Loucy (cell line): Measurements from ENCODE around the gene RB1.

Experiments
- H2AFZ ChIP-seq: fragments of 200-600 bp; sonication (generic); 2 replicates; pipeline ENCODE4 v1.6.0; 2016; ENCODE audit warnings: antibody characterized with exemption, mild to moderate bottlenecking, low read length, moderate library complexity
- H3F3A ChIP-seq: fragments of 200-600 bp; 2 replicates; pipeline ENCODE4 v1.6.0; 2016; ENCODE audit warnings: antibody characterized with exemption, low read depth, mild to moderate bottlenecking
- H3K27me3 ChIP-seq: fragments of 200-600 bp; sonication (generic); 2 replicates; pipeline ENCODE4 v1.6.1; 2014; ENCODE audit warnings: low read length, mild to moderate bottlenecking; ENCODE audit not compliant: insufficient read depth, poor library complexity, severe bottlenecking
- H3K36me3 ChIP-seq: fragments of 200-600 bp; sonication (generic); 2 replicates; pipeline ENCODE4 v1.6.1; 2016; ENCODE audit warnings: low read length; ENCODE audit not compliant: insufficient read depth
- H3K4me1 ChIP-seq: fragments of 200-600 bp; sonication (generic); 2 replicates; pipeline ENCODE4 v1.5.1; 2014; ENCODE audit warnings: low read length, mild to moderate bottlenecking; ENCODE audit not compliant: insufficient read depth, poor library complexity, severe bottlenecking
- H3K4me2 ChIP-seq: fragments of 200-600 bp; sonication (generic); 2 replicates; pipeline ENCODE4 v1.6.0; 2014; ENCODE audit warnings: antibody characterized with exemption, low read length, low read depth, mild to moderate bottlenecking; ENCODE audit not compliant: poor library complexity, severe bottlenecking
- H3K4me3 ChIP-seq: fragments of 200-600 bp; sonication (generic); 2 replicates; pipeline ENCODE4 v1.5.1; 2014; ENCODE audit warnings: low read length, mild to moderate bottlenecking, mixed read lengths; ENCODE audit not compliant: poor library complexity, severe bottlenecking
- H3K79me2 ChIP-seq: fragments of 200-600 bp; sonication (generic); 2 replicates; pipeline ENCODE4 v1.6.1; 2014; ENCODE audit warnings: low read length; ENCODE audit not compliant: insufficient read depth
- H3K9ac ChIP-seq: fragments of 200-600 bp; sonication (generic); 2 replicates; pipeline ENCODE4 v1.6.0; 2014; ENCODE audit warnings: mild to moderate bottlenecking, low read depth, low read length, moderate library complexity; ENCODE audit not compliant: poor library complexity, severe bottlenecking
- H3K9me2 ChIP-seq: fragments of 200-600 bp; sonication (generic); replicated peaks from 2 replicates; pipeline ENCODE4 v1.6.1; 2016; ENCODE audit warnings: low read depth, low read length, mixed read lengths
- H3K9me3 ChIP-seq: fragments of 200-600 bp; sonication (generic); 2 replicates; pipeline ENCODE4 v1.6.1; 2014; ENCODE audit warnings: mild to moderate bottlenecking, antibody characterized with exemption, low read length, low read depth; ENCODE audit not compliant: insufficient read depth
- H4K20me1 ChIP-seq: fragments of 200-600 bp; sonication (generic); 2 replicates; pipeline ENCODE4 v1.6.0; 2014; ENCODE audit warnings: antibody characterized with exemption, low read length, mild to moderate bottlenecking; ENCODE audit not compliant: insufficient read depth, poor library complexity, severe bottlenecking
- EZH2phosphoT487 ChIP-seq: fragments of 200-600 bp; IDR thresholded peaks from 2 replicates; pipeline ENCODE4 v1.6.1; 2018; ENCODE audit warnings: antibody characterized with exemption, mild to moderate bottlenecking, moderate library complexity, borderline replicate concordance
- TF ChIP-seq, protein P1 (sequence below): fragments of 200-600 bp; sonication (generic); conservative IDR thresholded peaks from 2 replicates; pipeline ENCODE4 v1.5.1; 2014; ENCODE audit warnings: mild to moderate bottlenecking, antibody characterized with exemption, low read length

The RB1 gene

DNA sequence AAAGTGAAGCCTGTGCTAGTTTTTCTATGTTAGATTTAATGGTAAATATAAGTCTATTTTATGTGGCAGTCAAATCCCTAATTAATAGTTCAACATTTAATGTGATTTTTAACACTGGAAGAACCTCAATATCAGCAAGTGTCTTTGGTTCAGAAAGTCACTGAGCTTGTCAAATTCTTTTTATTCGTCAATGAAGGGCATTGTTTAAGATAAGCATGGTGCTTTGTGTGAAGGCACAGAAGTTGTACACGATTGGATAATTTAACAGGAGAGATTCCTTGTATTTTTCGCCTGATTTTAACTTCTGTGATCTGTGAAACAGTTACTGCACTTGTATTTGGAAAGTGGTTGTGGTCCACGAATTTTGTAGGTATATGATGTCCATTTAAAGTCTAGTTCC is 30.2 kb upstream of the RB1 start:
- Histone ChIP-seq H3F3A (no peaks in the 10 kb centered on the region), H3K9ac (no peak overlapping the region), H3K4me2 (no peak overlapping the region), H3K4me1 (no peaks in the 10 kb centered on the region), H3K79me2 (no peaks in the 10 kb centered on the region), H3K4me3 (no peak overlapping the region), H2AFZ (no peak overlapping the region), H3K27me3 (no peaks in the 10 kb centered on the region), H4K20me1 (no peaks in the 10 kb centered on the region), H3K36me3 (no peaks in the 10 kb centered on the region), H3K9me3 (no peaks in the 10 kb centered on the region), H3K9me2 (no peaks in the 10 kb centered on the region)
- TF ChIP-seq, protein P1, sequence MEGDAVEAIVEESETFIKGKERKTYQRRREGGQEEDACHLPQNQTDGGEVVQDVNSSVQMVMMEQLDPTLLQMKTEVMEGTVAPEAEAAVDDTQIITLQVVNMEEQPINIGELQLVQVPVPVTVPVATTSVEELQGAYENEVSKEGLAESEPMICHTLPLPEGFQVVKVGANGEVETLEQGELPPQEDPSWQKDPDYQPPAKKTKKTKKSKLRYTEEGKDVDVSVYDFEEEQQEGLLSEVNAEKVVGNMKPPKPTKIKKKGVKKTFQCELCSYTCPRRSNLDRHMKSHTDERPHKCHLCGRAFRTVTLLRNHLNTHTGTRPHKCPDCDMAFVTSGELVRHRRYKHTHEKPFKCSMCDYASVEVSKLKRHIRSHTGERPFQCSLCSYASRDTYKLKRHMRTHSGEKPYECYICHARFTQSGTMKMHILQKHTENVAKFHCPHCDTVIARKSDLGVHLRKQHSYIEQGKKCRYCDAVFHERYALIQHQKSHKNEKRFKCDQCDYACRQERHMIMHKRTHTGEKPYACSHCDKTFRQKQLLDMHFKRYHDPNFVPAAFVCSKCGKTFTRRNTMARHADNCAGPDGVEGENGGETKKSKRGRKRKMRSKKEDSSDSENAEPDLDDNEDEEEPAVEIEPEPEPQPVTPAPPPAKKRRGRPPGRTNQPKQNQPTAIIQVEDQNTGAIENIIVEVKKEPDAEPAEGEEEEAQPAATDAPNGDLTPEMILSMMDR, result no peak
- no peak for TF ChIP-seq EZH2phosphoT487

DNA sequence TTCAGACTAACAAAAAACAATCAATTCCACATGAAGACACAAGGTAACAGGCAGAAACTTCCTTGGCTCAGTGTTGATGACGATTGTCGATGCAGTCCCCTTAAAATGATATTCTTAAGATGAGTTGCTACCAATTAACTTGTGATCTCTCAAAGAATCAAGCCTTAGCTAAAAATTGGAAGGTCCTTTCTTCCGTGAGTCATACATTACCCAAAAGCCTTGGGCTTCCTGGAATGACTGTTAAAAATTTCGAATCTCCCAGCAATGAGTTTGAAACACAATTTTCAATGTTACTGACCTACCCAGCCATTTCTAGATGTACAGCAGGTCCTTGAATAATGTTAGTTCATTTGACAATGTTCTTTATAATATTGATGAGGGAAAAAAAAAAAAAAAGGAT is 28.0 kb upstream of the RB1 start:
- no peaks in the 10 kb centered on the region for H3K4me1 ChIP-seq
- TF ChIP-seq, protein P1, result no peak
- no peak for TF ChIP-seq EZH2phosphoT487
- H3K9me3 ChIP-seq, result no peaks in the 10 kb centered on the region
- no peak overlapping the region for H3K9ac ChIP-seq
- no peaks in the 10 kb centered on the region for H3K27me3 ChIP-seq
- no peak overlapping the region for H2AFZ ChIP-seq
- H3K4me2 ChIP-seq, result no peak overlapping the region
- H3F3A ChIP-seq, result no peaks in the 10 kb centered on the region
- no peaks in the 10 kb centered on the region for H4K20me1 ChIP-seq
- H3K36me3 ChIP-seq, result no peaks in the 10 kb centered on the region
- no peaks in the 10 kb centered on the region for H3K79me2 ChIP-seq
- no peak overlapping the region for H3K4me3 ChIP-seq
- H3K9me2 ChIP-seq, result no peaks in the 10 kb centered on the region

DNA sequence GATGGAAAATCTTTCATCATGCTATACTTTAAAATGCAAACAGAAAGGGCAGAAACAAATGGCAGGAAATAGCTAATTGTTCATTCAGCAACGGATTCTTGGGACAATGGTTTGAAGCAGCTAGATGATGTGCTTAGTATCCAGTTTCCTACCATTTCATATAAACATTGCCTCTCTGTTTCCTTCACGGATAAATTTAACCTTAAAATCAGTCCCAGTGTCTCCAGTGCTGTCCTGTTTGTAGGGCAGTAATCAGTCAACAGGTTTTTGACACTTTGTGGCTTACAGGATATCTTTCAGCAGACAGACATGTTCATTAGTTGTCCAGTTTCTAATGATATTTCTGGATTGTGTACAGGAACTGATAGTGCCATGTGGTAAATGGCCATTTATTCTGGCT is 24.7 kb upstream of the RB1 start:
- Histone ChIP-seq H3K36me3 (no peaks in the 10 kb centered on the region), H3K4me2 (no peak overlapping the region), H3F3A (no peaks in the 10 kb centered on the region), H3K9ac (no peak overlapping the region), H3K79me2 (no peaks in the 10 kb centered on the region), H3K4me1 (no peaks in the 10 kb centered on the region), H3K27me3 (no peaks in the 10 kb centered on the region), H3K9me2 (no peaks in the 10 kb centered on the region), H2AFZ (no peak overlapping the region), H3K9me3 (no peaks in the 10 kb centered on the region), H3K4me3 (no peak overlapping the region), H4K20me1 (no peaks in the 10 kb centered on the region)
- TF ChIP-seq EZH2phosphoT487, result no peak
- TF ChIP-seq, protein P1, result no peak
